ENCODE measurements around the gene CLDN11. TPM values are rescaled to one million over a fixed set of nuclear protein-coding genes. Genes with fewer than 3 reads are reported as not detected.

CLDN11 gene
- total RNA-seq, 1 donor from 2014 or later = not detected

GRCh38 chr3:170483485-170484262, 65.0 kb downstream of the CLDN11 start:
- H3K27ac Mint-ChIP-seq = no peak overlapping the region
- H3K9me3 Mint-ChIP-seq = no peaks in the 10 kb centered on the region
- intact Hi-C loops (cut with micrococcal nuclease) = no loop called here
- DNase-seq (ENCODE audit: low spot score) = no peak
- H3K36me3 Mint-ChIP-seq (ENCODE audit: low read depth) = no peaks in the 10 kb centered on the region
- H3K4me3 Mint-ChIP-seq = no peak overlapping the region
- peaks cover 13% of the 10 kb centered on the region for H3K27me3 Mint-ChIP-seq (ENCODE audit: insufficient read depth)
- H3K4me1 Mint-ChIP-seq (ENCODE audit: low read depth) = no peaks in the 10 kb centered on the region

Other genes starting within 250 kb of the CLDN11 start
- 57.7 and 58.7 TPM in 2 replicates for gene PHC3, start 237.1 kb upstream of the CLDN11 start, total RNA-seq
- gene PRKCI, start 196.4 kb upstream of the CLDN11 start, total RNA-seq = 23.0 and 24.2 TPM in 2 replicates
- 27.5 and 29.4 TPM in 2 replicates for gene SKIL, start 61.2 kb upstream of the CLDN11 start, total RNA-seq
- gene SLC7A14, start 167.2 kb downstream of the CLDN11 start, total RNA-seq = not detected in 2 replicates

All from activated T-helper 1 cell treated with anti-CD3 and anti-CD28 coated beads, Interleukin-12 subunit alpha, Interleukin-12 subunit beta, Interleukin-2, Interleukin-4 antibody, amounts not matched to agents 30 ng/mL and 10 ng/mL and 1 ng/mL, durations not matched to agents 14 hours and 24 hours and 36 hours (primary cell).